ENCODE measurements around the gene TNFRSF17.

GRCh38 chr16:11966173-11966572 is 1.2 kb downstream of the TNFRSF17 start:
- TF ChIP-seq POLR2A (IDR thresholded peaks at IDR 0.05) (no peak), CTCF (IDR thresholded peaks at IDR 0.05 in 4 of 5, conservative IDR thresholded peaks at IDR 0.05 in 1 of 5) (no peak)

All from gastrocnemius medialis (tissue), 4 donors.